ENCODE data around the gene LRRN4.
"Not testable (repeated sequence)": the region's sequence is repeated elsewhere in the genome, so short reads cannot be mapped to it uniquely, and the experiment has no call there.

Gene LRRN4

DNA sequence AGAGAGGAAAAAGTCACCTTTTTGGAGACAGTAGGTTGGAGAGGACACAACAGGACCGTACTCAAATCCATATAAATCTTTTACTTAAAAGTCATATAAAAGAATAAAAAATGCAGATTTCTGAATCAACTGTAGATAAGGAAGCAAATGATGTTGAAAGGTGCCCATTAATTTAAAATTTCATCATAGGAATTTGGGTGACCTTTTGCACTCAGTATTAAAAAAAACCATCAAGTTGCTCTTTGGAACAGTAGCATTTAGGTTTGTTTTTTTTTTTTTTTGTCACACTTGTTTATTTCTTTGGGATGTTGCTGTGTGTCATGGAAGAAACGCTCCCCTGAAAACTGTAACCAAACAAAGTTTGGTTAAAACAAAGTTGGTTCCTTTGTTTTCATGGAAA is 20.9 kb upstream of the LRRN4 start:
- Mint-ChIP-seq H3K4me3 (no peak overlapping the region), H3K27ac (no peak overlapping the region), H3K27me3 (peaks cover 8% of the 10 kb centered on the region), H3K4me1 (no peaks in the 10 kb centered on the region), H3K36me3 (no peaks in the 10 kb centered on the region), H3K9me3 (no peaks in the 10 kb centered on the region)
- DNase-seq (ENCODE audit: low spot score in 2 of 2) = no peak
- no peak for ATAC-seq (ENCODE audit: low read depth)

GRCh38 chr20:6074145-6074561 is 20.3 kb upstream of the LRRN4 start:
- H3K27me3 Mint-ChIP-seq = peaks cover 7% of the 10 kb centered on the region
- H3K4me1 Mint-ChIP-seq = no peaks in the 10 kb centered on the region
- H3K9me3 Mint-ChIP-seq = no peaks in the 10 kb centered on the region
- no peak overlapping the region for H3K27ac Mint-ChIP-seq
- peak; percentile 44 for ATAC-seq (ENCODE audit: low read depth)
- DNase-seq (ENCODE audit: low spot score in 2 of 2) = no peak
- H3K36me3 Mint-ChIP-seq = no peaks in the 10 kb centered on the region
- no peak overlapping the region for H3K4me3 Mint-ChIP-seq

DNA sequence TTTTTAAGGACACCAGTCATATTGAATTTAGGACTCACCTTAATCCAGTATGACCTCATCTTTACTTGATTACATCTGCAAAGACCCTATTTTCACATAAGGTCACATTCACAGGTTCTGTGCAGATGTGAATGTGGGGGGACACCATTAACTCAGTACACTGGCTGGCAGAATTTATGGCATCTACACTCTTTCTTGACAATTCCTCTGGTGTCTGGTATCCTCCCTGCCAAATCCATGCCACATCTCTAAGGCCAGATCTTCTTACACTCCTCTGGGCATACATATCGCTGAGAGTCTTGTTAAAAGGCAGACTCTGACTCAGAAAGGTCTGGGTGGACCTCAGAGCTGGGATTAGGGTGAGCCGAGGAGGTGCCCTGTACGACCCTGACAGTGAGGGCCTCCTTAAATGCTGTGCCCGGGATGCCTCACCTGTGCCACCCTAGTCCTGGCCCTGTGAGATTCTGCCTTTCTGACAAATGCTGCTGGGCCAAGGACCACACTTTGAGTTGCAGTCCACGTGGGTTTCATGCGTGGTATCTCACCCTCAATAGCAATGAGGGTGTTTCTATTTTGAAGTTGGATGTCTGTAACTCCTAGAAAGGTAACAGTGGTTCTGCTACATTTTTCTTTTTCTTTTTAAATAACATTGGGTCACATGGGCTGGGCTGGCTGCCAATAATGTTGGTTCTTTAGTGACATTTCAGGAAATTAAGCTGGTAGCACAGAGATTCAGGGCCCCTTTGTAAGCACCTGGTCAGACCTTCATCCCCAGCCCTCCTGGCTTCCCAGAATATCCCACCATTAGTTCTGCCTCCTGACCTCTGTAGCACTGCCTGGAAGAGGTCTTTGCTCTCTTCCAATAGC is 17.2 kb upstream of the LRRN4 start:
- Mint-ChIP-seq H3K4me3 (no peak overlapping the region), H3K4me1 (no peaks in the 10 kb centered on the region), H3K9me3 (no peaks in the 10 kb centered on the region), H3K36me3 (no peaks in the 10 kb centered on the region), H3K27me3 (peaks cover 5% of the 10 kb centered on the region), H3K27ac (no peak overlapping the region)
- DNase-seq (ENCODE audit: low spot score in 2 of 2) (no peak), ATAC-seq (ENCODE audit: low read depth) (no peak)

DNA sequence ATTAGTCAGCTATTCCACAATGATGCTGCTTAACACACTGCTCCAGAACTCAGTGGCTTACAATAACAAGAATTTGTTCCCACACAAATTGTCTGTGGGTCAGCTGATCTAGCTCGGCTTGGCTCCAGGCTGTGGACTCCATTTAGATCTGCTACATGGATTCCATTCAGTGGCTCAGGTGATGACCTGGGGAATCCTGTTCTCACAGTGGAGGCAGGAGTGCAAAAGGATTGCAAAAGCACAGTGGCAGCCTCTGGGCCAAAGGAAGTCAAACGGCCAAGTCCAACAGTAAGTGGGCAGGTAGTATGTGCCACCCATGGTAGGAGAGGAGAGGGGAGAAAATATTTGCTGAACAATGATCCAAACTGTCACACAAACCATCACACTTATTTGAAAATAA is 15.8 kb upstream of the LRRN4 start:
- Mint-ChIP-seq H3K27ac (no peak overlapping the region), H3K9me3 (no peaks in the 10 kb centered on the region), H3K4me1 (no peaks in the 10 kb centered on the region), H3K36me3 (no peaks in the 10 kb centered on the region), H3K4me3 (no peak overlapping the region), H3K27me3 (peaks cover 5% of the 10 kb centered on the region)
- DNase-seq (ENCODE audit: low spot score in 2 of 2) = no peak
- ATAC-seq (ENCODE audit: low read depth) = no peak

- ATAC-seq (ENCODE audit: low read depth) (no peak), DNase-seq (ENCODE audit: low spot score in 2 of 2) (no peak)
- no peak overlapping the region for H3K4me3 Mint-ChIP-seq
- H3K4me1 Mint-ChIP-seq = no peaks in the 10 kb centered on the region
- no peaks in the 10 kb centered on the region for H3K9me3 Mint-ChIP-seq
- no peaks in the 10 kb centered on the region for H3K36me3 Mint-ChIP-seq
- H3K27me3 Mint-ChIP-seq = peaks cover 6% of the 10 kb centered on the region
- no peak overlapping the region for H3K27ac Mint-ChIP-seq
Observed at GRCh38 chr20:6067763-6068318, 14.0 kb upstream of the LRRN4 start.

GRCh38 chr20:6066582-6066981 is 12.7 kb upstream of the LRRN4 start:
- DNase-seq (ENCODE audit: low spot score in 2 of 2) (no peak), ATAC-seq (ENCODE audit: low read depth) (no peak)
- no peaks in the 10 kb centered on the region for H3K4me1 Mint-ChIP-seq
- no peak overlapping the region for H3K27ac Mint-ChIP-seq
- H3K9me3 Mint-ChIP-seq = no peaks in the 10 kb centered on the region
- peaks cover 6% of the 10 kb centered on the region for H3K27me3 Mint-ChIP-seq
- no peaks in the 10 kb centered on the region for H3K36me3 Mint-ChIP-seq
- H3K4me3 Mint-ChIP-seq = no peak overlapping the region

DNA sequence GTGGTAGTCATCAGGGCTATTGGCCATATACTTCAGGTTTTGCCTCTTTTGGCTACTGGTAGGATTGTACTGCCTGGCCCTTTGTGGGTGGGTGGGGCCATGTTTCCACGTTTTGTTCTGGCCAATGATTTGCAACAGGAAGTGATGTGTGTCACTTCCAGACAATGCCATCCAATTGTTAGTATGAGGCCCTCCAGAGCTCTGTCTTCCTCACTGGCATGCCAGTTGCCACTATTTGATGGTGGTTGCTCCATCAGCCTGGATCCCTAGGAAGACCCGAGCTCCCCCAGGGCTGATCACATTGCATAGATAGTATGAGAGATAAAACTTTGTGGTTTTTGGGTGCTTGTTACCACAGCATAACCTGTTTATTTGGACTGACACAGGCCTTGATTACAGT is 7.7 kb upstream of the LRRN4 start:
- ATAC-seq (ENCODE audit: low read depth) (no peak), DNase-seq (ENCODE audit: low spot score in 2 of 2) (no peak)
- Mint-ChIP-seq H3K4me3 (no peak overlapping the region), H3K4me1 (no peaks in the 10 kb centered on the region), H3K36me3 (no peaks in the 10 kb centered on the region), H3K9me3 (peaks cover 2% of the 10 kb centered on the region), H3K27me3 (peaks cover 16% of the 10 kb centered on the region), H3K27ac (no peak overlapping the region)

DNA sequence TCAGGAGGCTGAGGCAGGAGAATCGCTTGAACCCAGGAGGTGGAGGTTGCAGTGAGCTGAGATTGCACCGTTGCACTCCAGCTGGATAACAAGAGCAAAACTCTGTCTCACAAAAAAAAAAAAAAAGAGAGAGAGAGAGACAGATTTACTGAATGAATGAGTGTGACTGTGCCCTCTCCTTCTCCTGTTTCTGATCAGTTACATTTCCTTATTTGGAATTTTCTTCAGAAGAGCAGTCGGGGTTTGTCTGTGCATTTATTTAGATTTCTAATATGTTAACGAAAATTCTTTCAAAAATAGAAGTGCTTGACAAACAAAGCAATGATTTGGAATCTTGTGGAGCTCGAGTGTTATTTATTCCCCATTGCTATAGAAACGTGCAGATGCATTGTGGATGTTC is 6.4 kb upstream of the LRRN4 start:
- H3K27me3 Mint-ChIP-seq = peaks cover 16% of the 10 kb centered on the region

GRCh38 chr20:6058684-6059295 is 4.9 kb upstream of the LRRN4 start:
- H3K4me1 Mint-ChIP-seq = no peaks in the 10 kb centered on the region
- no peaks in the 10 kb centered on the region for H3K36me3 Mint-ChIP-seq
- no peak overlapping the region for H3K4me3 Mint-ChIP-seq
- H3K27me3 Mint-ChIP-seq = peaks cover 18% of the 10 kb centered on the region
- peaks cover 2% of the 10 kb centered on the region for H3K9me3 Mint-ChIP-seq
- H3K27ac Mint-ChIP-seq = no peak overlapping the region
- DNase-seq (ENCODE audit: low spot score in 2 of 2) = no peak
- no peak for ATAC-seq (ENCODE audit: low read depth)

More for the DNA sequence above, 6.4 kb upstream of the LRRN4 start:
- Mint-ChIP-seq H3K9me3 (peaks cover 2% of the 10 kb centered on the region), H3K4me1 (no peaks in the 10 kb centered on the region), H3K36me3 (no peaks in the 10 kb centered on the region), H3K27ac (no peak overlapping the region), H3K4me3 (no peak overlapping the region)
- ATAC-seq (ENCODE audit: low read depth) = no peak
- DNase-seq (ENCODE audit: low spot score in 2 of 2) = no peak

GRCh38 chr20:6057691-6058090 is 3.8 kb upstream of the LRRN4 start:
- Mint-ChIP-seq H3K4me3 (no peak overlapping the region), H3K27me3 (peaks cover 18% of the 10 kb centered on the region), H3K36me3 (no peaks in the 10 kb centered on the region), H3K4me1 (no peaks in the 10 kb centered on the region), H3K9me3 (peaks cover 2% of the 10 kb centered on the region), H3K27ac (no peak overlapping the region)
- no peak for ATAC-seq (ENCODE audit: low read depth)
- no peak for DNase-seq (ENCODE audit: low spot score in 2 of 2)

GRCh38 chr20:6057139-6057538 is 3.3 kb upstream of the LRRN4 start:
- Mint-ChIP-seq H3K36me3 (no peaks in the 10 kb centered on the region), H3K9me3 (peaks cover 2% of the 10 kb centered on the region), H3K27ac (no peak overlapping the region), H3K4me1 (no peaks in the 10 kb centered on the region), H3K27me3 (peaks cover 18% of the 10 kb centered on the region), H3K4me3 (no peak overlapping the region)
- DNase-seq (ENCODE audit: low spot score in 2 of 2) (no peak), ATAC-seq (ENCODE audit: low read depth) (no peak)

DNA sequence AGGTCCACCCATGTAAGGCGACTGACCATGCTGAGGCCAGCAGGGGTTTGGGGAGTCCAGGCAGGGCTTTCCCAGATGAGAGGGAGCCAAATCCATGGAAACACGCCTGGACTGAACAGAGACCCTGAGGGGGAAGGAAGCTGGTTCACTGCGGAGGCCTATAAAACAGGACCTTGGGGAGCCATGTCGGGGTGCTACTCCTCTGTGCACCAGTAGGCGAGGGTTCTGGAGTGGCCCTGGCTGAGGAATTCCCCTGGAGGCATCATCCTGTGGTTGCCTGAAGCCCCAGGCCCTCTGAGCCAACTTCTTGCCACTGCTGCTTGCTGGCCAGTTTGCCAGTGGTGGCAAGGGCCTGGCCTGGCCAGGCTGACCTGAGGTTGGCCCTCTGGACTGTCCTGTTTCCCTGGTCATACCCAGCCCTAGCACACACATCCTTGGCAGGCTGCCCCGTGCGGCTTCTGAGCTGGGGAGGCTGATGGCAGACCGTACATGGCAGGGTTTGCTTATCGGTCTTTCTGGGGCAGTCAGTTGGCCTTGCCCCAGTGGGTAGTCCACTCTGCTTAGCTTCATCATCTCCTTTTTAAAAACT is 2.2 kb upstream of the LRRN4 start:
- Mint-ChIP-seq H3K36me3 (no peaks in the 10 kb centered on the region), H3K4me3 (no peak overlapping the region), H3K4me1 (peaks cover 2% of the 10 kb centered on the region), H3K27me3 (peaks cover 15% of the 10 kb centered on the region), H3K9me3 (peaks cover under 1% of the 10 kb centered on the region), H3K27ac (no peak overlapping the region)
- DNase-seq (ENCODE audit: low spot score in 2 of 2) (no peak), ATAC-seq (ENCODE audit: low read depth) (no peak)

DNA sequence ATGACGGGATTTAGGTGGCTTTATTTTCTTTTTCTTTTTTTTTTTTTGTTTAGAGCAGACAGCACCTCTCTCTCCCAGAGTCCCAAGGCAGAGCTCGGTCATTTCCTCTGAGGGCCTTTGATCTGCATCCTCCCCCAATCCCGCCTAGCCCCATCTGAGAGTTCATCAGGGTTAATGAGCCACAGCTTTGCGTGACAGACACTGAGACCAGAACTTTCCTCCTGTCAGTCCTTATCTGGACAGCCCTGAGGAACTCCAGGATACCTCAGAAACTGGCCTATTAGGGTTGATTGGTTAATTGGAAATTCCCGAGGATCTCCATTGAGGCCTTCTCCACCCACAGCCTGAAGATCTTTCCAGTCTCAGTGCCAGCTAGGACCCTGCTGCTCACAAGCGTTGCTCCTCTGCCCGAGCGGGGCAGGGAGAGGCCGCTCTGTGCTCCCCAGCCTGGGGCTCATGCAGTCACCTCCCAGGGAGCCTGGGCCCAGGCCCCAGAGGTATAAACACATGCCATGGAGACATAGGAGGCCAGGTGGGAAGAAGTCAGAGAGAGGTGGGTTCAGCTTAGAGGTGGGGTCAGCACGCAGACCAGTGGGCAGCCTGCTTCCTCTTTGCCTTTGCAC is 1.4 kb upstream of the LRRN4 start:
- Mint-ChIP-seq H3K27ac (no peak overlapping the region), H3K9me3 (no peaks in the 10 kb centered on the region), H3K36me3 (no peaks in the 10 kb centered on the region), H3K4me3 (no peak overlapping the region), H3K4me1 (peaks cover 2% of the 10 kb centered on the region), H3K27me3 (peaks cover 20% of the 10 kb centered on the region)
- DNase-seq (ENCODE audit: low spot score in 2 of 2) = no peak
- ATAC-seq (ENCODE audit: low read depth) = no peak

DNA sequence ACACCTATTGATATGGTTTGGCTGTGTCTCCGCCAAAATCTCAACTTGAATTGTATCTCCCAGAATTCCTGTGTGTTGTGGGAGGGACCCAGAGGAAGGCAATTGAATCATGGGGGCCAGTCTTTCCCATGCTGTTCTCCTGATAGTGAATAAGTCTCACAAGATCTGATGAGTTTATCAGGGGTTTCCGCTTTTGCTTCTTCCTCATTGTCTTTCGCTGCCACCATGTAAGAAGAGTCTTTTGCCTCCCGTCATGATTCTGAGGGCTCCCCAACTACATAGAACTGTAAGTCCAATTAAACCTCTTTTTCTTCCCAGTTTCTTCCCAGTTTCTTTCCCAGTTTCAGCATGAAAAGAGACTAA is 810 bp upstream of the LRRN4 start:
- DNase-seq (ENCODE audit: low spot score in 2 of 2); ATAC-seq (ENCODE audit: low read depth); H3K27ac Mint-ChIP-seq; H3K4me1 Mint-ChIP-seq; H3K36me3 Mint-ChIP-seq; H3K9me3 Mint-ChIP-seq; H3K4me3 Mint-ChIP-seq: not testable (repeated sequence)
- H3K27me3 Mint-ChIP-seq = peaks cover 22% of the 10 kb centered on the region

All from memory B cell (primary cell).